ENCODE measurements around the gene DYSF. TPM values are rescaled to one million over a fixed set of nuclear protein-coding genes. Genes with fewer than 3 reads are reported as not detected.

DYSF gene
- total RNA-seq, 1 experiment from 2014 or later: 5.5 TPM

DNA sequence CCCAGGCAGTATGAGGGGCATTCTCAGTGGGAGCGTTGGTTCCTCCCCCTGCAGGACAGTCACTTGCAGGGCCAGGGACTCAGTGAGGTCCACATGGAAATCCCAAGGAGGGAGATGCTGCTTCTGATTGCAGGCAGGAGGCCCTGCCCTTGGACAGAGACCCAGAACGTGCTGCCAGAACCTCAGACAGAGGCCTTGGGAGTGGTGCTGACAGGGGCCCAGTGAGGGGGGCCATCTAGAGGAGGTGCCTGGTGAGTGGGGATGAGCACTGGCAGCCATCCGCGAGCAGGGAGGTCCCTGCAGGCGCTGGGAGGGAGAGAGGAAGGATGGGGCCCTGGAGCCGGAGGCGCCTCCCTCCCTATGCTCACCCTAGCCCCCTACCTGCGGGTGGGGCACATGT, 133.1 kb downstream of the DYSF start:
- Histone ChIP-seq H3K14ac (ENCODE audit: insufficient read depth, low read length) (no peak overlapping the region; the same call in 1 of the 2 replicates), H2BK20ac (ENCODE audit: low read depth, low read length, poor library complexity, severe bottlenecking) (no peak overlapping the region), H3K4ac (ENCODE audit: low read depth, low read length) (no peak overlapping the region), H3K4me1 (ENCODE audit: insufficient read depth, low read length) (no peaks in the 10 kb centered on the region), H3K9ac (ENCODE audit: extremely low read depth, insufficient read length, low read length) (no peak overlapping the region), H3K79me2 (ENCODE audit: insufficient read depth, low read length) (no peaks in the 10 kb centered on the region), H3K18ac (ENCODE audit: insufficient read length, low read depth, low read length) (peak overlapping the region; percentile 21), H3T11ph (ENCODE audit: low read length) (no peak overlapping the region), H2AFZ (ENCODE audit: low read length) (no peak overlapping the region), H2BK5ac (ENCODE audit: insufficient read length, low read length) (no peak overlapping the region), H2BK12ac (ENCODE audit: insufficient read length, low read depth, low read length) (no peak overlapping the region), H4K5ac (ENCODE audit: insufficient read length, low read depth, low read length) (no peak overlapping the region), H3K27me3 (ENCODE audit: insufficient read depth, low read length) (no peaks in the 10 kb centered on the region), H3K56ac (ENCODE audit: insufficient read length, low read depth, low read length) (no peak overlapping the region), H3K4me2 (ENCODE audit: insufficient read depth, insufficient read length, low read length) (no peak overlapping the region), H2BK15ac (ENCODE audit: low read depth, low read length) (no peak overlapping the region), H3K9me3 (ENCODE audit: control insufficient read depth, low read depth, low read length) (no peaks in the 10 kb centered on the region), H4K20me1 (ENCODE audit: control insufficient read depth, insufficient read depth, insufficient read length) (no peaks in the 10 kb centered on the region), H3K23me2 (ENCODE audit: insufficient read length, low read depth, low read length, poor library complexity, severe bottlenecking) (no peaks in the 10 kb centered on the region), H4K91ac (ENCODE audit: insufficient read length, low read depth, low read length) (no peak overlapping the region), H4K8ac (replicated peaks; ENCODE audit: insufficient read length, low read depth, low read length) (no peak overlapping the region), H3K79me1 (ENCODE audit: insufficient read depth, low read depth, low read length, poor library complexity, severe bottlenecking) (no peaks in the 10 kb centered on the region), H3K27ac (ENCODE audit: insufficient read length, low read depth, low read length) (no peak overlapping the region), H2BK120ac (ENCODE audit: low read depth, low read length, poor library complexity, severe bottlenecking) (no peak overlapping the region), H3K23ac (ENCODE audit: insufficient read length, low read depth, low read length) (no peak overlapping the region), H2AK5ac (ENCODE audit: insufficient read length, low read length) (no peak overlapping the region)
- Mint-ChIP-seq H3K36me3 (ENCODE audit: insufficient read depth in 1 of 3, low read depth in 3 of 3) (no peaks in the 10 kb centered on the region; a peak in 2 of 7 replicates), H3K4me3 (no peak overlapping the region), H3K9me3 (no peaks in the 10 kb centered on the region), H3K27me3 (ENCODE audit: low read depth) (no peaks in the 10 kb centered on the region), H3K4me1 (peaks cover 20 to 22% of the 10 kb centered on the region in 2 experiments), H3K27ac (no peak overlapping the region)
- no peak for DNase-seq
- TF ChIP-seq, protein P1, sequence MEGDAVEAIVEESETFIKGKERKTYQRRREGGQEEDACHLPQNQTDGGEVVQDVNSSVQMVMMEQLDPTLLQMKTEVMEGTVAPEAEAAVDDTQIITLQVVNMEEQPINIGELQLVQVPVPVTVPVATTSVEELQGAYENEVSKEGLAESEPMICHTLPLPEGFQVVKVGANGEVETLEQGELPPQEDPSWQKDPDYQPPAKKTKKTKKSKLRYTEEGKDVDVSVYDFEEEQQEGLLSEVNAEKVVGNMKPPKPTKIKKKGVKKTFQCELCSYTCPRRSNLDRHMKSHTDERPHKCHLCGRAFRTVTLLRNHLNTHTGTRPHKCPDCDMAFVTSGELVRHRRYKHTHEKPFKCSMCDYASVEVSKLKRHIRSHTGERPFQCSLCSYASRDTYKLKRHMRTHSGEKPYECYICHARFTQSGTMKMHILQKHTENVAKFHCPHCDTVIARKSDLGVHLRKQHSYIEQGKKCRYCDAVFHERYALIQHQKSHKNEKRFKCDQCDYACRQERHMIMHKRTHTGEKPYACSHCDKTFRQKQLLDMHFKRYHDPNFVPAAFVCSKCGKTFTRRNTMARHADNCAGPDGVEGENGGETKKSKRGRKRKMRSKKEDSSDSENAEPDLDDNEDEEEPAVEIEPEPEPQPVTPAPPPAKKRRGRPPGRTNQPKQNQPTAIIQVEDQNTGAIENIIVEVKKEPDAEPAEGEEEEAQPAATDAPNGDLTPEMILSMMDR (conservative IDR thresholded peaks at IDR 0.05): no peak
- no CpG with 5 or more reads among the region's 8 CpGs for WGBS (ENCODE audit: extremely low coverage, insufficient read length, low lambda C conversion rate)

Data from H9 (cell line).